Activated CD8-positive, alpha-beta memory T cell treated with anti-CD3 and anti-CD28 coated beads for 48 hours (primary cell): ENCODE results near the gene MAGEB4.
"Not testable (repeated sequence)": the region's sequence is repeated elsewhere in the genome, so short reads cannot be mapped to it uniquely, and the experiment has no call there.

Experiments
- DNase-seq, 3 experiments: peaks; one replicate each; pipeline ENCODE4 v3.0.0-alpha.2; 2020; ENCODE audit warnings: low read depth in 2 of 3, low spot score in 2 of 3

The MAGEB4 gene, protein sequence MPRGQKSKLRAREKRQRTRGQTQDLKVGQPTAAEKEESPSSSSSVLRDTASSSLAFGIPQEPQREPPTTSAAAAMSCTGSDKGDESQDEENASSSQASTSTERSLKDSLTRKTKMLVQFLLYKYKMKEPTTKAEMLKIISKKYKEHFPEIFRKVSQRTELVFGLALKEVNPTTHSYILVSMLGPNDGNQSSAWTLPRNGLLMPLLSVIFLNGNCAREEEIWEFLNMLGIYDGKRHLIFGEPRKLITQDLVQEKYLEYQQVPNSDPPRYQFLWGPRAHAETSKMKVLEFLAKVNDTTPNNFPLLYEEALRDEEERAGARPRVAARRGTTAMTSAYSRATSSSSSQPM

DNA sequence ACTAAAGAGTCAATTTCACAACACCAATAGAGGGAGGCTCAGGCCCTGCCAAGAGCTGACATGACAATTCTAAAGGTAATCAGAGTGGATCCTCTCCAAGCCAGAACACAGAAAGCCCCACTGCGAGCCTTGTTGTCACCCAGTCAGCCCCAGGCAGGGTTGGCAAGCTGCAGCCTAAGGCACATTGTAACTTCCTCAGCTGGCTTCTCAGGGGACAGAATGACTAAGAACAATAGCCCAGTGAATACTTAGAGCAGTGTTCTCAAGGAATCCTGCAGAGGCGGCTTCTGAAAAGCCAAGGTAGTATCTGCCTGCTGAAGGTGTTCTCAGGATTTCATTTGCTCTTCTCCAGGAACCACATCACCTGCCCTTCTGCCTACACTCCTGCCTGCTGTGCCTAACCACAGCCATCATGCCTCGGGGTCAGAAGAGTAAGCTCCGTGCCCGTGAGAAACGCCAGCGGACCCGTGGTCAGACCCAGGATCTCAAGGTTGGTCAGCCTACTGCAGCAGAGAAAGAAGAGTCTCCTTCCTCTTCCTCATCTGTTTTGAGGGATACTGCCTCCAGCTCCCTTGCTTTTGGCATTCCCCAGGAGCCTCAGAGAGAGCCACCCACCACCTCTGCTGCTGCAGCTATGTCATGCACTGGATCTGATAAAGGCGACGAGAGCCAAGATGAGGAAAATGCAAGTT, at the start of gene MAGEB4:
Gene MAGEB4 (plus strand): TSS at position 277 of the 692 bp plus-strand sequence. CDS start 136 bp downstream, at position 413.
- DNase-seq: no peak

DNA sequence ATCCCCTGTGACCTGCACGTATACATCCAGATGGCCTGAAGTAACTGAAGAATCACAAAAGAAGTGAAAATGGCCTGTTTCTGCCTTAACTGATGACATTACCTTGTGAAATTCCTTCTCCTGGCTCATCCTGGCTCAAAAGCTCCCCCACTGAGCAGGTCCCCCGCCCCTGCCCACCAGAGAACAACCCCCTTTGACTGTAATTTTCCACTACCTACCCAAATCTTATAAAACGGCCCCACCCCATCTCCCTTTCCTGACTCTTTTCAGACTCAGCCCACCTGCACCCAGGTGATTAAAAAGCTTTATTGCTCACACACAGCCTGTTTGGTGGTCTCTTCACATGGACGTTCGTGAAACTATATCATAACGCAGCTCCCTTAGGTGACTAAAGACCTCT, 47.9 kb upstream of the MAGEB4 start:
- not testable (repeated sequence) for DNase-seq

DNA sequence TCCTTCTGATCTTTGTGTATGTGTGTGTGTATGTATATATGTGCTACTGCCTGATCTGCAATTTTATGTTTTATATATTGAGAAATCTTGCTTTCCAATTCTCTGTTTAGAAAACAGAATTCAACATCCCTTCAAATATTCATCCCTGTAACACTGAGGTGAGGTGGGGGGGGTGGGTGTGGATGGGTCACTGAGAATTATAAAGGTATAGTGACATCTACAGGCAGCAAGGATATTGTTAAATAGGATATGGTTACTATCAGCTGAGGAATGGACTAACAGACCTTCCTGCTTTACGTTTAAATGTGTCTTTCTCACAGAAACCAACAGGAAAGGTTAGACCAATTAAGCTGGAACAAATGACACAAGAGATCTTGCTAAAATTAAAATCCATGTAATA, 45.5 kb upstream of the MAGEB4 start:
- no peak for DNase-seq

DNA sequence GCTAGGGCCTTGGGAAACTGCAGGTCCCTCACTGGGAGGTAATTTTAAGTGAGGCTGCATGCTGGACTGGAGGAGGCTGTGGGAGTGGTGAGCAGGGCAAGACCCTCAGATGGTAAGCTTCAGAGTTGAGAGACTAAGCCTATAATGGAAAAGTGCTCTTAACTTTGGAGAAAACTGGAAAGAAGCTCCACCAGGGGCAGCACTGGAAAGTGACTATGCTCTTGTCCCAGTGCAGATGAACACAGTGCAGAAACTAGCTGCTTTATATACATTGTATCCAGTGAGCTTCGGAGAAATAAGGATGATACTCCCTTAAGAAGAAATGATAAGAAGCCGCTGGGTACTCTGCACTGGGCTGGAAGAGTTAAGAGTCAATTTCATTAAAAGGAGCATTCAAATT, 29.6 kb upstream of the MAGEB4 start:
- no peak for DNase-seq

DNA sequence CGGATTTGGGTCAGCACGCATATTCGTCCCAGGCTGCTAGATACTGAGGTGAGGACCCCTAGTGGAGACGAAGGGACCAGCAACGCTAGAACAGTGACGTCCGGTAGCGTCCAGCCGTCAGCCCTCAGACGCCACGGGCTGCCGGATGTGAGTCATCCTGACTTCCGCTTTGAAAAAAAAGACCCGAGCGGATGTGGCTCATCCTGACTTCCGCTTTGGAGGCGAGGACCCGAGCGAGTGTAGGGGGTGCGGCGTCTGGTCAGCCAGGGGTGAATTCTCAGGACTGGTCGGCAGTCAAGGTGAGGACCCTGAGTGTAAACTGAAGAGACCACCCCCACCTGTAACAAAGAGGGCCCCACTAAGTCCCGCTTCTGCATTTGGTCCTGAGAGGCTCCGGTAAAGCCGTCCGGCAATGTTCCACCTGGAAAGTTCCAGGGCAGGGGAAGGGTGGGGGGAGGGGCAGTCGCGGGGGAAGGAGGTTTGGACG, 26.4 kb upstream of the MAGEB4 start, which contains the start of gene MAGEB2:
Gene MAGEB2 (plus strand): TSS at position 207 of the 487 bp plus-strand sequence. CDS start 3,018 bp downstream, outside the sequence.
- DNase-seq: no peak

DNA sequence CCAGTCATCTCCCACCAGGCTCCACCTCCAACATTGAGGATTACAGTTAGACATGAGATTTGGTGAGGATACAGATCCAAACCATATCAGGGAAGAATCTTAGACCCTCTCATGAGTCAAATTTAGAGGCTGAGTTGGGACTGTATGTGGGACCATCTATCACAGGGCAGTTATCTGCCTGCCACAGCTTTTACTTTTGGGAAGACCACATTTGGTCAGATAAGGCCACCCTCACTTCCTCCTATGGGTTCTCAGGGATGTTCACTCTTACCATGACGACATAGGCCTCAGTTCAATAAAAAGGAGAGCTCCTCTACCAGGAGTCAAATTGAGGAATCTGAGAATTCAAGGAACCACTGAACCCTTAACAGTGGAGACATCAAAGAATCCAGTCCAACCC, 24.3 kb upstream of the MAGEB4 start:
- no peak for DNase-seq

DNA sequence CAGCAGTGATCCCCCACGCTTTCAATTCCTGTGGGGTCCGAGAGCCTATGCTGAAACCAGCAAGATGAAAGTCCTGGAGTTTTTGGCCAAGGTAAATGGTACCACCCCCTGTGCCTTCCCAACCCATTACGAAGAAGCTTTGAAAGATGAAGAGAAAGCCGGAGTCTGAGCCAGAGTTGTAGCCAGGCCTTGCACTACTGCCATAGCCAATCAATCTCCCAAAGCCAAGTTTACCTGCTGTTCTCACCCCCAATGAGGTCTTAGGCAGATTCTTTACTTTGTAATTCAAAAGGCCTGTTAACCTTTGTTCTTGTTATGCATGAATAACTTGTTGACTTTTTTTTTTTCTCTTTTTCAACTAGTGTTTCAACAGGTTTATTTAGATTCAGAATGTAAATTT, 22.4 kb upstream of the MAGEB4 start:
- DNase-seq: no peak

DNA sequence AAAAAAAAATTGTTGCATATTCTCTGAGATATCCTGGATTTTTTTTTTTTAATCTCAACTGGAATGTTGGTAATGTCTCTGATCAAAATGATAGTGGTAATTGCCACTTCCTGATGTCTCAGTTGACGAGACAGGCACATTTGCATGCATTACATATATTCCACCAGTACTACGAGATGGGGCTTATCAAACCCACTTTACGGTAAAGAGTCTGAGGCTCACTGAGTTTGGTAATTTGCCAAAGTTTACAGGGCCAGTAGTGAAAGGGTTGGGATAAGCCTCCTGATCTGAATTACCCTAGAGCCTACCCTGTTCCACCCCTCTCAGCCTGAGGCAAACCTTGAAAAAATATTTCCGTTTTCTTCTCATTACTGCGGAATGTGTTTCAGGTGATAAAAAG, 21.1 kb upstream of the MAGEB4 start:
- no peak for DNase-seq

DNA sequence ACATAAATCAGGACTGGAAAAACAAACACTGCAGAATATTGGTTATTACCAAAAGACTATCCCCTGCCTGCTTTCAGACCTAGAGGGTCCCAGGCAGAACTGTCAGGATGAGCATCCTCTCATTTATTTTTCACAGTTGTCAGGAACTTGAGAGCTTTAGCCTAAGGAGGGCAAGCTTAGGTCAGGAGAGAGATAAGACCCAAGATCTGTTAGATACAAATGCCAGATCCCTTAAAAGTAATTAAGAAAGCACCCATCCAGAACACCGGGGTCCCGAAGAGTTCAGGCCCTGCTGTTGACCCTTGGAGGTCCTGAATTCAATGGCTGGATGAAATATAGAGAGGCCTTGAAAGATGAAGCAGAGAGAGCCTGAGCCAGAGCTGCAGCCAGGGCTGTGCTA, 17.3 kb upstream of the MAGEB4 start:
- DNase-seq: no peak

DNA sequence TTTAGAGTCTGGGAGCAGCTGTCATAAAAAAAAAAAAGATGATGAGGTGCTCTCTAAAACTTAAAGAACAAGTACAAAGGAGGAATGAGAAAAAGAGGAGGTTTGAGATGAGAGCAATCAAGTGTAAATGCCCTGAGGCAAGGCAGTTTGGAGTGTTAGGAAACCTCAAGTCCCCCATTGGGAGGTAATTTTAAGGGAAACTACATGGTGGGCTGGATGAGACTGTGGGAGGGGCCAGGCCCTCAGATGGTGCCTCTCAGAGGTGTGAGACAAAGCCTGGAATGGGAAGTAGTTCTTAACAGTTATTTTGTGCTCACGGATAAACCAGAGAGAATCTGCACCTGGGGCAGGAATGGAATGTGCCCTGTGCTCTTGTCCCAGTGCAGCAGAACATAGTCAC, 13.3 kb upstream of the MAGEB4 start:
- no peak for DNase-seq

DNA sequence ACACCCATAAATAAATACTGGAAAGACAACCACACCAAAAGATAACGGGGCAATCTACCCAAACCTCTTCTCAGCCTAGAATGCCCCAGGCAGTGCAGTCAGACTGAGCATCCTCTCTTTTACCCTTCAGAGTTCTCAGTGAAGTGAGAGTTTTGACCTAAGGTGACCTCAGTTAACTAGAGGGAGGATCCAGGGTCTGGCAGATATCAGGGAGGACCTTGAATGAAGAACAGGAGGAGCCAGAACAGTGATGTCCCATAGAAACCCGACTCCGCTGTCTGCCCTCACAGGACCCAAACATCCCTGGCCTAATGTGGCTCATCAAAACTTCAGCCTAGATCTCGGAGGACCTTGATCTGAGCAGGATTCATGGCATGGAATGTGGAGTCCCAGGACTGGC, 11.4 kb upstream of the MAGEB4 start, which contains the start of gene MAGEB3:
Gene MAGEB3 (plus strand): TSS at position 263 of the 400 bp plus-strand sequence. CDS start 5,268 bp downstream, outside the sequence.
- no peak for DNase-seq

DNA sequence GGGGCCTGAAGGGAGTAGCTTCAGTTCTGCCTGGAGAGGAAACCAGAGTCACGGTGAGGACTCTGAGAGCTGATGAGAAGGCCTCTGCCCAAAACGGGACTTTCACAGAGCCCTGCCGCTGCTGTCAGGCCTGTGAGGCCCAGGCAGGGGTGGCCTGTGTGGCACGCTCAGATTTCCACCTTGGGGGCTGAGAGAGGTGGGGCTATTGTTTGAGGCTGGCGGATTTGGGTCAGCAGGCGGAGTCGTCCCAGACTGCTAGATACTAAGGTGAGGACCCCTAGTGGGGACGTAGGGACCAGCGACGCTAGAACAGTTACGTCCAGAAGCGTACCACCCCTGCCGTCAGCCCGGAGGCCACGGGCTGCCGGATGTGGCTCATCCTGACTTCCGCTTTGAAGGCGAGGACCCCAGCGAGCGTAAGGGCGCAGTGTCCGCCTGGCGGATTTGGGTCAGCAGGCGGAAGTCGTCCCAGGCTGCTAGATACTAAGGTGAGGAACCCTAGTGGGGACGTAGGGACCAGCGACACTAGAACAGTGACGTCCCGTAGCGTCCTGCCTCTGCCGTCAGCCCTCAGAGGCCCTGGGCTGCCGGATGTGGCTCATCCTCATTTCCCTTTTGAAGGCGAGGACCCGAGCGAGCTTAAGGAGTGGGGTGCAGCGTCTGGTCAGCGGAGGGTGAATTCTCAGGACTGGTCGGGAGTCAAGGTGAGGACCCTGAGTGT, 5.1 kb downstream of the MAGEB4 start, which contains the start of gene MAGEB1:
Gene MAGEB1 (plus strand): TSS at position 378 of the 721 bp plus-strand sequence. CDS start 3,348 bp downstream, outside the sequence.
- DNase-seq: no peak

DNA sequence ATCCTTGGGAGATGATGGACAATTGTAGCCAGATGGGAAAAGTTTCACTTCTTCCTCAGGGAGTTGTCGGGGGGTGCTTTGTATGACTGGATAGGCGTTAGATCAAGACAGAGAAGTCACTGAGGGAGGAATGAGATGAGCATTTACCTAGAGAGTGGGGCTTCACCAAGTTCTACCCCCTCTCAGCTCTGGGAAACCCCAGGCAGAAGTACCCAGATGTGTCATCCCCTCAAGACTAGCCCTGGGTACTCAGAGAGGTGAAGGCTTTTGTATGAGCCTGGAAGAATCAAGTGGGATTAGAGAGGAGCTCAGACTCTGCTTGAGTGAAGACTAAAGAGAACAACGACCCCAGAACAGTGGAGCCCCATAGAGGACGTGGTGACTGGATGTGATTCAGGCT, 7.1 kb downstream of the MAGEB4 start:
- DNase-seq: no peak

DNA sequence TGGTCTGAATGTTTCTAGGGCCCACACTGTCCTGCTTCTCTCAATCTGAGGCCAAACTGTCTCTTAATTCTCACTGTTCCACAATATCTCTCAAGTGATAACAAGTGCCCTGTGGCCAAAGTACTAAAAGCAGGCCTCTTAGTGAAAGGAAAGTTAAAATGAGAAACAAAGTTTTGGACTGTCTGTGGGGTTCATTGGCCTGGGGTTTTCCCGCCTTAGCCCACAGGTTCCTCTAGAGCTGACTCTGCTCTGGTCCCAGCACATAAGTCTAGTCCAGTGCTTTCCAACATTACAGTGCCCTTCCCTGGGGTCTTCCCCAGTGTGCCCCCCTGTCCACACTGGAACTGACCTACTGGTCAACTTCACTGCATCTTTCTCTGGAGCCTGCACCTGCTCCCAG, 11.5 kb downstream of the MAGEB4 start:
- DNase-seq: no peak

DNA sequence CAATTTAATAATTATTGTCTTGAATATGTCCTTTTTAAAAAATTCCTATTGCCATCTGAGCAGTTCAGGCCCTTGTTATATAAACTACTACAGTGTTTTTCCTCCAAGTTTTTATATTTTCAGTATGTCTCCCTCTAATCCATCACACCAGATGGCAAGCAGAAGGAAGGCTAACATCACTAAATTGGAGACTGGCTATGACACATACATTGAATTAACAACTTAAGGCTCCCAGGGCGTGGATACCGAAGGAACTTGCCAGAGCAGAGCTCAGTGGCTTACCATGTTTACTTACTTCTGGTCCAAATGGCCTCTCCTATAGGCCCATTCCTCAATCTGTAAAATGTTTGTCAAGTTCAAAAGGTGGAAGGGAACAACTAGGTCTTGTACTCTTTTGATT, 18.1 kb downstream of the MAGEB4 start:
- no peak for DNase-seq

DNA sequence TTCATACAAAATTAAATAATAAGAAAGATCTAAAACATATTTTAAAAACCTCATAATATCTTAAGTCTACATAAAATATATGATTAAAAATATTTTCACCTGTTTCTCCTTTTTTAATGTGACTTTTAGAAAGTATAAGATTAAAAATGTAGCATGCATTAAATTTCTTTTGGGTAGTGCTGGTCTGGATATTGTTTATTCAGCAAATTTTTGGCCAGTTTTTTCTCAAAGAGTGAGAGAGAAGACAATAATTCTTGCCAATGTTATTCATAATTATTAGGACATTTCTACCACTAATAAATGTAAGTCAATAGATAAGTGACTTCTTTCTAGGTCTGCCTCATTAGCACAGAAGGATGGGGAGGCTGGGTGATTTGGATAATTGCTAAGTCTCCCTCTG, 19.2 kb downstream of the MAGEB4 start:
- no peak for DNase-seq

DNA sequence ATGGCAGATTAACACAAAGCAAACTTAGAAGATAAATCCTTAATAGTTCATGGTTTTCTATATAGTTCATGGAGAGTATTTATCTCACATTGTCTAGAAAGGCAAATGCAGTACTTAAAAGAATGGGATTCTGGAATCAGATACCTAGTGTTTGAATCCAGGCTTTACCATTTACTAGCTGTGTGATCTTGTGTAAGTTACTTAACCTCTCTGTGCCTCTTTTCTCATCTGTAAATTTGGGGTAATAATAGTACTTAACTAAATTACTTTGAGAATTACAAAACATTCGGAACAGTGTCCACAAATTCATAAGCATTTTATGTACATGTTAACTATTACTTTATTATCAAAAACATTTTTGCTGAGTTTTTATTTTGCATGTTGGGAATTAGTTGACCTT, 21.0 kb downstream of the MAGEB4 start:
- no peak for DNase-seq

DNA sequence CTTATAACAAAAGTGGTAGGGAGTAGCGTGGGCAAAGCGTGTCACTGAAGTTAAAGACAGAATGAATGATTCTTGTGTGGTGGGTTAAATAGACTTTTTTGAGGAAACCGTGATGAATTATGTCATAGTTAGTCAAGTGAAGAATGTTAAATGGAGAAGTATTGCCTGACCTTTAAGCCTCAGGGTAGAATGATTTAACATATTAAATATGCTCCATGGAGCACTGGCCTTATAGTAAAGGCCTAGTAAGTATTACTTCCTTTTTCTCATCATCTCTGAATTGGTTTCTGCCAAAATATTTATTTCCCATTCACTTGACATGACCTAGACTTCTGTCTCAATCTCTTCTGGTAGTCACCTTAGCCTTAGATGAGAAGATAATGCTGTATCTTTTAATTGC, 28.8 kb downstream of the MAGEB4 start:
- no peak for DNase-seq

DNA sequence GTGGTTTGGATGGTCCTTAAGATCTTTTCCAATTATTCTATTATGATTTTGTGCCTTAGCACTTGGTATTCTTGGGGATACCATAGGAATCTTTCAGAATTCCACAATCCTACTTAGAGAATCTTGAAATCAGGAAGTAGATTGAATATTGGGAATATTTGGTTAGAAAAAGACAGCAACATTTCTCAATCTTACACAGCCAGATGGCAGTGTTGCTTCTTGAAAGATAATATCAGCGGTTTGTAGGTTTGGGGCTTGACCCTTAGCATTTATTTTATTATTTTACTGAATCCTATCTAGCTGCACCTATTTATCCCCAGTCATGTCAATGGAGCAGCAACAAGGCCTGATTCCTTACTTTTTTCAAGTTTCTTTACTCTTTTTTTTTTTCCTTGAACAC, 33.7 kb downstream of the MAGEB4 start:
- no peak for DNase-seq

DNA sequence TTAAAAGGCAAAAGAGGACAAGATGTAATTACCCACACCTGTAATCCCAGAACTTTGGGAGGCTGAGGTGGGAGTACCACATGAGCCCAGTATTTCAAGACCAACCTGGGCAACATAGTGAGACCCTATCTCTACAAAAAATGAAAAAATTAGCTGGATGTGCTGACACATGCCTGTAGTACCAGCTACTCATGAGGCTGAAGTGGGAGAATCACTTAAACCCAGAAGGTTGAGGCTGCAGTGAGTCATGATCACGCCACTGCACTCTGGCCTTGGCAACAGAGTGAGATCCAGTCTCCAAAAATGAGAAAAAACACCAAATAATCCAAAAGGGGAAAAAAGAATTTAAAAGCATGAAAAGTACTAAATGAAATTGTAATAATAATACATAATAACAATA, 36.6 kb downstream of the MAGEB4 start:
- no peak for DNase-seq

DNA sequence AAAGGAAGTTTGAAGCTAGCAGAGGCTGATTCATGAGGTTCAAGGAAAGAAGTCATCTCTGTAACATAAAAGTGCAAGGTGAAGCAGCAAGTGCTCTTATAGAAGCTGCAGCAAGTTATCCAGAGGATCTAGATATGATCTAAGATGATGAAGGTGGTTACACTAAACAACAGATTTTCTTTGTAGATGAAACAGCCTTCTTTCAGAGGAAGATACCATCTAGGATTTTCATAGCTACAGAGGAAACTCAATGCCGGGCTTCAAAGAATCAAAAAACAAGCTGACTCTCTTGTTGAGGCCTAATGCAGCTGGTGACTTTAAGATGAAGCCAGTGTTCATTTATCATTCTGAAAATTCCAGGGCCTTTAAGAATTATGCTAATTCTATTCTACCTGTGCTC, 38.6 kb downstream of the MAGEB4 start:
- no peak for DNase-seq

DNA sequence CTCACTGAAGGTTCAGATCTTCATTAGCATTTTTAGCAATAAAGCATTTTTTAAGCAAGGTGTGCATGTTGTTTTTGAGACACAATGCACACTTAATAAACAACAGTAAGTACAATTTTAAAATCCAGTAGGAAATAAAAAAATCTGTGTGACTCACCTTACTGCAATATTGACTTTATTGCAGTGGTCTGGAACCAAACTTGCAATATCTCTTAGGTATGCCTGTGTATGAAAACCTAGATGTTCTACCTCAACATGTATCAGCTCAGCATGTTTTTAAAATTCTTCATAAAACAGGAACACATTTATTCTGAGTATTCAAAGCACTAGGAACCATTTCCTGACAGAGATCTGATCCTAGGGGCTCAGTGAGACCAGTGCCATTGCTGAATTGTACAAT, 40.7 kb downstream of the MAGEB4 start:
- DNase-seq: no peak
